HG03064 (cell line): ENCODE measurements around the gene DUOX2.
"Not testable (repeated sequence)": the region's sequence is repeated elsewhere in the genome, so short reads cannot be mapped to it uniquely, and the experiment has no call there.

Source experiments
- ATAC-seq: cut with Tn5 transposase; IDR thresholded peaks from one replicate; pipeline ENCODE4 v1.9.1; 2021; ENCODE audit warnings: low read depth; ENCODE audit not compliant: unreplicated experiment

Gene DUOX2

DNA sequence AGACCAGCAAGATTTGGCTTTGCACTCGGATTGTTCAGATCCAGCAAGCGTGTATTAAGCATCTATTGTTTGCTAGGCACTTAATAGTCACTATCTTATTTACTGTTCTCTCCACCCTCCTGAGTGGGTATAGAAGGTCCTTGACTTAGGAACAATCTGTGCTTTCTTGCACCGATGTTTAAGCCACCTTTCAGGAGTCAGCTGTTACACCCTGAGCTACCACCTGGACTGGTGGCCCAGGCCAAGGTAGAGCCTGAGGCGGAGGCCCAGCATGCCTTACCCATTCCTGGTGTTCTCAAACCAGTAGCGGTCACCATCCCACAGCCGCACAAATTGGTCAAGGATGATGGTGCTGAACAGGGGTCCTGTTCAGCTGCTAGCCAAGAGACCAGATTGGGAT lies 25.8 kb upstream of the DUOX2 start:
- no peak for ATAC-seq

DNA sequence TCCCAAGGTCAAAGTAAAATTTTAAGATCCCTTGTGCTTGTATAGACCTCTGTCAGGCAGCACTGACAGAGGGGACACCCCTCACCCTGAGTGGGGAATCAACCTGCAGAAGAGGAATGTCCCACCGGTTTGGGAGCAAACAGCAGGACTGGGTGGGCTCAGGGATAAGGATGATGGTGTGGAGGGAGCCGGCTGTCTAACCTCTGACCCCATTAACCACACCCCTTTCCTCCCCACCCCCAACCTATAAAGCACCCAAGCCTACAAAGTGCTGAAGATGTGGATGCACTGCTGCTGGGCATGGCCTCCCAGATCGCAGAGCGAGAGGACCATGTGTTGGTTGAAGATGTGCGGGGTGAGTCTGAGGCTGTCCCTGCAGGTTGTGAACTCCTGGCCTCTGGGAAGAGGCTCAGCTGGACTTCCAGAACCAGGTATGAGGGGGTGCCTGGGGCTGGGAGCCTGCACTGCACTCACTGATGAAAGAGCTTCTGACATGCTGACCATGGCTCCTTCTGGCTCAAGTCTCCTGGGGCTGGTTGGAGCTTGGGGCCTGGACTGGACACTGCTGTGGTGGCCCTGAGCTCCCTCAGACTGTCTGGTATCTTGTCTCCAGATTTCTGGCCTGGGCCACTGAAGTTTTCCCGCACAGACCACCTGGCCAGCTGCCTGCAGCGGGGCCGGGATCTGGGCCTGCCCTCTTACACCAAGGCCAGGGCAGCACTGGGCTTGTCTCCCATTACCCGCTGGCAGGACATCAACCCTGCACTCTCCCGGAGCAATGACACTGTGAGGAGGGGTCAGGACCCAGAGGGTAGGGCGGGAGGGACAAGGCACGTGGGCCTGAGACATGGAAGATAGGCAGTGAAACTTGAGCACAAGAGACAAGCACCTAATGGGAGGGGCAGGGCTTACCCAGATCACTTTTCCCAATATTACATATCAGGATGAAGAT lies 25.1 kb upstream of the DUOX2 start:
- no peak for ATAC-seq

DNA sequence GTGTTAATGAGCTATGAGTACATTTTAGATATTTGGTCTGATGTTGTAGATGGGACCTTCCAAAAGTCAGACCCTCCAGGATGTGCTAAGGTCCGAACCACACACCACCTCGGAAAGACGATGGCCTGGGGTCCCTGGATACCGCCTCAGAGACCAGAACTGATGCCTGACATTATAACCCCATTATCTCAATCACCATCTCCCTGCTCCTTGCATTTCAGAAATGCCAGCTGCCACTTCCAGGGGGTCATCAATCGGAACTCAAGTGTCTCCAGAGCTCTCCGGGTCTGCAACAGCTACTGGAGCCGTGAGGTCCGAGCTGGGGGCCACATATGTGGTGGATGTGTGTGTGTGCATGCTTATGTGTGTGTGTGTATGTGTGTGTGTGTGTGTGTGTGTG lies 23.7 kb upstream of the DUOX2 start:
- no peak for ATAC-seq

DNA sequence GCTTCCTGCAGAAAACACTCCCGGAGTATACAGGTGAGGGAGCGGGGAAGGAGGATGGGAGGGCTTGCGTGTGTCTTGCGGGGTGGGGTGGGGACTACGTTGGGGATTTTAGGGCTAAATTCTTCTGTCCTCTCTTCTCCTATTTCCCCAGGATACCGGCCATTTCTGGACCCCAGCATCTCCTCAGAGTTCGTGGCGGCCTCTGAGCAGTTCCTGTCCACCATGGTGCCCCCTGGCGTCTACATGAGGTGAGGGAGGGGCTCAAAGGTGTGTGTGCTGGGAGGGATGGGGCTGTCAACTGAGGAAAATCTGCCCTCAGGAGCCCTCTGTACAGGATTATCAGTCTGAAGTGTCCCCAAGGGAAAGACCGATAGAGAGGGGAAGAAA lies 22.4 kb upstream of the DUOX2 start:
- ATAC-seq = no peak

DNA sequence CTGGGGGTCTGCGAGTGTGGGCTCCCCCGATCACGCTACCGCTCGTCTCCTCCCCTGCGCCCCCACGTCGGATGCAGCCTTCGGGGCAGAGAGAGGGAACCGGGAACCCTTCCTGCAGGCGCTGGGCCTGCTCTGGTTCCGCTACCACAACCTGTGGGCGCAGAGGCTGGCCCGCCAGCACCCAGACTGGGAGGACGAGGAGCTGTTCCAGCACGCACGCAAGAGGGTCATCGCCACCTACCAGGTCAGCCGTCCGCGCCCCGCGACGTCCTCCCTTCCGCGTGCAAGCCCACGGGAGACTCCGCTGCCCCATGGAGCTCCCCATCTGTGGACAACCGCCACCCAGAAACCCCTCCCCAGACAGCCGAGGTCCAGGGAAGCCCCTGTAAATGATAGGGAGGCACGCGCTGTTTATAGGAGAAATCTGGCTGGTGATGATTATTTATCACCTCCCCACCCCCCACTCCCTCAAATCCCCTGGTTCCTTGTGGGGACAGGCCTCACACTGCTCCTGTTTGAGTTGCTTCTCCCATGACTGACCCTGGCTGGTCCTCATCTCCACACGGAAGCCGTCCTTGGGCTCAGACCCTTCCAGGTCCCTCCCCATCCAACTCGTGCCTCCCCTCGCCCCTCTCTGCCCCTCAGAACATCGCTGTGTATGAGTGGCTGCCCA lies 21.9 kb upstream of the DUOX2 start:
- ATAC-seq = not testable (repeated sequence)

DNA sequence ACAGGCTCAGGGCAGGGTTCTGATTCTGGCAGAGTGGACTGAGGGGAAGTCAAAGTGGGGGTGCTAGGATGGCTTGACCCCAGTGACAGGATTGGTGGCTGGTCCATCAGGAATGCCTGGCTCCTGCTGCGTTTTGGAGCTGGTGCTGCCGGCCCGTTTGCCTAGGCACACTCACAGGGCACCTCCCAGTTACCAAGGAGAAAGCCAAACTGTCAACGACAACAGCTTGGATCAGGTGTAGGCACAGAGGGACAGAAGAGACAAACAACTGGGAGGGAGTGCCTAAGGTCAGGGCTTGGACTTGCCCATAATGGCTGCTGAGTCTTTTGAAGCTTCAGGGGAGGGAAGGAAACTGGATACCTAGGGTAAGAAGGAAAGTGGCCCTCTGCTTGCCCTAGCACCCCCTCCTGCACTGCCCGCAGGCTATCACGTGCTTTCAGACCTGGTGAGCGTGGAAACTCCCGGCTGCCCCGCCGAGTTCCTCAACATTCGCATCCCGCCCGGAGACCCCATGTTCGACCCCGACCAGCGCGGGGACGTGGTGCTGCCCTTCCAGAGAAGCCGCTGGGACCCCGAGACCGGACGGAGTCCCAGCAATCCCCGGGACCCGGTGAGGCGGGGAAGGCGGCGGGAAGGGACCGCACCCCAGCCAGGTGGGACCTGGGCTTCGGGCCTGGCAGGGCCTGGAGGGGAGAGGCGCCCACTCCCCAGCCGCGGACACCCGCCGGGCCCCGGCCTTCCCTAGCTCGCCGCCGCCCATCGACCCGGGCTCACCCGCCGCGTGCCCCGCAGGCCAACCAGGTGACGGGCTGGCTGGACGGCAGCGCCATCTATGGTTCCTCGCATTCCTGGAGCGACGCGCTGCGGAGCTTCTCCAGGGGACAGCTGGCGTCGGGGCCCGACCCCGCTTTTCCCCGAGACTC lies 21.0 kb upstream of the DUOX2 start:
- ATAC-seq = no peak

DNA sequence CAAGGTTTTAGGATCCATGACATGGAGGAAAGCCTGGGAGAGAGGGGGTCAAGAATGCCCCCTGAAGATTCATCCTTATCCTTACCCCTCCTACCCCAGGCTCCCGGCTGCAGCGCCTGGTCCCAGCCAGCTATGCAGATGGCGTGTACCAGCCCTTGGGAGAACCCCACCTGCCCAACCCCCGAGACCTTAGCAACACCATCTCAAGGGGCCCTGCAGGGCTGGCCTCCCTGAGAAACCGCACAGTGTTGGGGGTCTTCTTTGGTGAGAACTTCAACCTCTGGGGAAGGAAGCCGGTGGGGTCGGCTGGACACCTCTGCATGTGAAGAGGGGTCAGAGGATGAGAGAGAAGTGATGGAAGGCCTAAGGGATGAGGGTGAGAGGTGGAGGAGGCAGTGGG lies 20.1 kb upstream of the DUOX2 start:
- ATAC-seq = no peak

DNA sequence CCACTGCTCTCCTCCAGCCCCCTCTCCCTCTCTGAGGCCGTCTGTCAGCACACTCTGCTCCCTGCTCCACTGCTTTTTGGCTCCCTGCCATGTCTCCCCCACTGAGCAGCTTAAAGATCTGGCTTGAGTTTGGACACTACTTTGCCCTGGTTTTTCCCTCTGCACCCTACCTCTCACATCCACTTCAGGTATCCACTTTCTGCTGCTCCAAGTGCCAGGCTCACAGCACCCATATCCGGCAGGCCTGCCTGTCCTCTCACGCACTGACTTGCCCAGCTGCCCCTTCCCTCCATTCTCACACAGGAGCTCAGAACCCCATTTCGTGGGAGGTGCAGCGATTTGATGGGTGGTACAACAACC lies 19.6 kb upstream of the DUOX2 start:
- ATAC-seq = no peak

DNA sequence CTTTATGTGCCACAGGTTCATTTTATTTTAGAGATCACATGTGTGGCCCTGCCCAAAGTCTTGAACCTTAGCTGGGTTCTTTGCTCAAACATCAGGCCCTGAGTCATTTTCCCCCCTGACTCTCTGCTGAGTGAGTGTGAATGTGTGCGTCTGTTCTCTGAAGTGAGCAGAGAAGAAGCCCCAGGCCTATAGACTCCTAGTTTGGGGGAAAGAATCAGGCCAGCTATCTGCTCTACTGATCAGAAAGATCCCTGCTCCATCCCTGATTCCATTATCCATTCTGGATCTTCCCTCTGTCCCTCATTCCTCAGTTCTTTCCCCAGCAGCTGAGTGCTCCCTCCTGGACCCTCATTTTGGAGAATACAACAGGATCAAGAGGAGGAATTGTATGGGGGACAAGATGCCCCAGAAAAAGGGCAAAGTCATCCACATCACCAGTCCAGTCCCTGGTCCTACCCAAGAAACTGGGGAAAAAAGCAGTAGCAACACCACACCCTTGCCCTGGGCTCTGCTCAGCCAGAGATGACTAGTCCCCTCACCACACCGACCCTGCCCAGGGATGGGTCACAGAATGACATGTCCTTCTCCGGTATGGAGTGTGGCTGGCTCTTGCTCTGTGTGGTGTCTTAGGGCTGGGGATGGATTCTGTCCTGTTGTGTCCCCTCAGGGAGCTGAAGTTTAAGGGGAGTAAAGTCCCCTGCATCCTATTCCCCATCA lies 19.0 kb upstream of the DUOX2 start:
- ATAC-seq = no peak

DNA sequence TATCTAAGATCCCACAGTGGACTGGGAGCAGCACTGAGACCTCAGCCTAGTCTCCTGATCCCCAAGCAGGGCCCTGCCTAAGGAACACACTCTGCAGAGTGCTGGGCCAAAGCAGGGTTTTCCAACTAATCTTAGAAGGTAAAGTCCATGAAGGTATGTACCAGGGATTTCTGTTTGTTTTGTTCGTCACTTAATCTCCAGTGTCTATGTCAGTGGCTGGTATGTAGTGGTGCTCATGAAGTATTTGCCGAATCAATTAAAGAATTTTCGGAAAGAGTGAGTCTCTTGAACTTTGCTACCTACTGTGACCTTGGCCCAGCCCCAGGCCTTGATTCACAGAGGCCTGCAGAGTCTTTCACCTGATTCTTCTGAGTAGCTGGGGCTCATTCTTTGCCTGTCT lies 17.5 kb upstream of the DUOX2 start:
- ATAC-seq = no peak

DNA sequence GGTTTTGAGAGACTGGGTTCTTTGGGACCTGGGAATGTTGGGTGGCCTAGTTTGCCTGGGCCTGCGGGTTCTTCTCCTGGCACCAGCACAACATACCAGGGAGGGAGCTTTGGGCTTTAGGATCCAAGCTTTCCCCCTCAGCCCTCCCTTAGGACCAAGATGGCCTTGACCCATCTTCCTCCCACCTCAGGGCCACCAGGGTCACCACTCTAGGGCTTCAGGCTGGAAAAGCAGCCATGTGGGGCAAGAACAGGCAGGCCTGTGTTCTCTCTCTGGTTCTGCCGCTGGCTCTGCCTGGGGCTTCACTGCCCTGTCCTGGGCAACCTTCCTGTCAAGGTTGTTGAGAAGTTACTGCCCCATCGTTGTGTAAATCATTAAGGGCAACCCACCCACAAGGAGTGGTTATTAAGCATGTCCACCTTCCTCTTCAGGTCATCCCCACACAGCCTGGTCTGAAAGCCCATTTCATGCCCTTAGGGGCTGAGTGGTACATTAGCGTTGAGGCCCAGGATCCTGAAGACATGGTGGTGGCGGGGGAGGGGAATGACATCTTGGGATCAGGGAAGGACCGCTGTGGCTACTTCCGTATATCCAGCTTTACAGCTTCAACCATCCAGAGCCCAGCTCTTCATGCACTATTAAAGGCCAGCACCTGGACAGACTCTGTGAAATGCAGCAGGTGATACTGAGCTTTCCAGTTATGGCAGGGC lies 16.5 kb upstream of the DUOX2 start:
- ATAC-seq = no peak

DNA sequence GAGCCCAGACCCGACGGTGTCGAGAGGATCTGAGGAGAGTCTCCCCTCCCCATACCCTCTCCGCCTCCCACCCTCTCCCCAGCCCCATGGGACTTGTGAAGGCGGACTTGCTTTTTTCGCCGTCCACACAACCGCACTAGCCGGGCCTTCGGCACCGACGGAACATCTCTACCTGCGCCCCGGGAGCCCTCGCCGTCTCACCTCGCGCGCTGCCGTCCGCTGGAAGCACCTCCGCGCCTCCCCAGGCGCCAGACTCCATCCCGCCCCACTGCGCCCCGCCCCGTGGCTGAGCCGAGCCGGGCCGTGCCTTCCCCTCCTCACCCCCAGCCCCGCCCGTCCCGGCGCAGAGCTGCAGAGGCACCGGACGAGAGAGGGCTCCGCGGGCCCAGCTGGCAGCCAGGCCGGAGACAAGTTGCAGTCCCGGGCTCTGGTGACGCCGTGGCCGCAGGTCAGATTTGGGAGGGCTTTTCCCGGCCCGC lies 15.7 kb upstream of the DUOX2 start, which contains the start of the genes DUOX1 and DUOXA1:
Gene DUOX1 (plus strand): TSS at position 344 of the 479 bp plus-strand sequence. CDS start 1,973 bp downstream, outside the sequence.
Gene DUOXA1 (minus strand): TSS at position 229 of the 479 bp plus-strand sequence. CDS start 6,865 bp downstream, outside the sequence.
- ATAC-seq = no peak

DNA sequence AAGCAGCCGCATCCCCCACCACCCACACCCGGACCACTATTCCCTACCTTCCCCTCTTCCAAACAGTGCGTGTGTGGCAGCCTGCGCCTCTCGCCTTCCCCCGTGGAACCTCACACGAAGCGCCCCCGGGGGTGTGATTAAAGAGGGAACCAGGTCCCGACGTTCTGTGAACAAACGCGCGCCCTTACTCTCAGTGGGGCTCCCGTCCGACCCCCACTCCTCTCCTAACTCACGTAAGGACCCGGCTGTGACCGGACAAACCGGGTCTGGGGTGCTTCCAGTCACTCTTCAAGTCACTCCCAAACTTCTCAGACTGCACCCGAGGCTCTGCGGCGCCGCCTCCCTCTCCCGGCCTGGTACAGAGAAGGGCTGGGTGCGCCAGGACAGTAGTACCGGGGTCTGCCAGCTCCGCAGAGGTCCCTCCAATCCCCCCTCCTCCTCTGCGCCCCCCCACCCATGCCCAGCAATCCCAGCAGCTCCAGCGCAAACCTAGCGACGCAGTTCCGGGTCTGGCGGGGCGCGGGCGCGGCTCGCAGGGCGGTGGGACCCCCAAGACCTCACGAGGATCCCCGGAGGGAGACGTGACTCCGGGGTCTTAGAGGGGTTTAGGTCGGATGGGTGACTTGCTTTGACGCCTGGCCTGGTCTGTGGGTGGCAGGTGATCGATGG lies 15.1 kb upstream of the DUOX2 start:
- ATAC-seq = no peak

DNA sequence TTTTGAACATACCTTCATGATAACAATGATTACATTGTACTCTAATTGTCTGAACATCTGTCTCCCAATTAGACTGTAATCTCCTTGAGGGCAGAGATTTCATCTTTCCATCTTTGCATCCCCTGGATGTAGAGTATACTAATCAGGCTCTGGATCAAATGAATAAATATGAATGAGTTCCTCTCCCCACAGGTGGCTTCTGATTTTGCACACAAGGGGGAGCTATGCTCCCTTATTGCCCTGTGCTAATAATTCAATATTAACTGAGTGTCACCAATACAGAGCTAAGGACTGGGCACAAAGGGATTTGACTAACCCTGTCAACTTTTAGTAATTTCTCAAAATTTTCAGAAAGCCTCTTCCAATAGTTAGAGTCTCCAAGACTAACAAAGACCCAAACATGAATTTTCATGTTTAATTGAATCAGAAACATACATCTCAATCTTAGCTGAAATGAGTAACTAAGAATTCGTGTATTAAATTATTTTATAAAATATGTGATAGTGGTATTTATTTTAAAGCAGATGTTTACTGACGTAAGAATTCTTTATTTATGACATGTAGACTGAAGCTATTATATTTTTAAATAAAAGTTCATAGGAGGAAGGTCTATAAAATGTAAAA lies 12.7 kb upstream of the DUOX2 start:
- ATAC-seq = no peak

DNA sequence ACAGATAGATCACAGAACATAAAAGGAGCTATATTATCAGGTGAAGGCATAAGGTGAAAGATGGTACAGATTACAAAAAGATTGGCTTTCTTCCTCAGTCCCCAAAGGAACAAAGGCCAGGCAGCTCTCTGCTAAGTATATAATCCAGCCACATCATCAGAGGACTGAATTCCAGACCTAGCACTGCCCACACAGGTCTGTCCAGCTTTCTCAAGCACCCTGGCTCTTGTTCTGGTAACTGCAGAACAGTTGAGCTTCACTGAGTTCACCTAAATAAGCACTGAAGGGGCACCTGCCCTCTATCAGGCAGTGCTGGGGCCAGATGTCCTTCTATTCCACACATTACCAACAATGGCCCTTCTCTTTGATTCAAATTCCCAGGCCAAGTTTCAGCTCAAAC lies 9.4 kb upstream of the DUOX2 start:
- ATAC-seq = no peak

DNA sequence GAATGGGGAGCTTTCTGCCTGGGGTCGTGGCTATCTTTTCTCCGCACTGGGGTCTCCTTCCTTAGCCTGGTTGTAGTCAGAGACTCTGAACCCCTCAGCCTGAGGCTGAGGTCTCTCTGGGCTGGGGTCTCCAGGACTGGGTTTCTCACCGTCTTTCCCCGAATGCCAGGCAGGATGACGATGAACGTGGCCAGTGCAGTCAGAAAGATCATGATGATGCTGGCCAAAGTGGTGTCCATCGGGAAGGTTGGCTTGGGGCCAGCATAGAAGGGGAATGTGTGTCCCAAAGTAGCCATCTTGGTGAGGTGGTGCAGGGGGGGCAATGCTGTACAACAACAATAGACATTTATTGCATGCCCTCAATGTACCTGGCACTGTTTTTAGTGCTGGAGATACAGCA lies 8.7 kb upstream of the DUOX2 start:
- ATAC-seq = no peak

DNA sequence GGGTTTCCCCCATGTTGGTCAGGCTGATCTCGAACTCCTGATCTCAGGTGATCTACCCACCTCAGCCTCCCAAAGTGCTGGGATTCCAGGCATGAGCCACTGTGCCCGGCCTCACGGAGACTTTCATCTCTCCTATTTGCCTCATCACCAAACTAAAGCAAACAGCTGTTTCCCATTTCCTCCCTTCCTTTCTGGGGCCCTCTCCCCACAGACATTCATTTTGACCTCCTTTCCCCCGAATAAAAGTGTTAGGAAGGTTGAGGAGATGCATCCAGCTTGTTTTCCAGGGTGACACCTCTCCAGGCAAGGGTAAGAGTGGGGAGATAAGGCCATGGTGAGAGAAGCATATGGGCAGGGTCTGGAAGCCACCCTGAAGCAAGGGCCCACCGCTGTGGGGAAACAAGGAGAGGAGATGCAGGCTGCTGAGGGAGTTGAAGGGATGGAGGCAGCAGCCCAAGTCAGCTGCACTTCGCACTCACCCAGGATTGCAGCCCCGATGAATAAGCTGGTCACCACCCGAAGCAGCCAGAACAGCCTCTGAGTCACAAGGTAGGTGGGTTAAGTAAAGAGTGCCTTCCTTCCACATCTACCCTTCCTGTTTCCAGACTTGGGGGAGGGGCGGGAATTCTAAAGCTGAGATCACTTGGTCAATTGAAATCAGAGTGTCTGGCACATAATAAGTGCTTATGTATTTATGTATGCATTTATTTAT lies 7.9 kb upstream of the DUOX2 start:
- ATAC-seq = no peak

DNA sequence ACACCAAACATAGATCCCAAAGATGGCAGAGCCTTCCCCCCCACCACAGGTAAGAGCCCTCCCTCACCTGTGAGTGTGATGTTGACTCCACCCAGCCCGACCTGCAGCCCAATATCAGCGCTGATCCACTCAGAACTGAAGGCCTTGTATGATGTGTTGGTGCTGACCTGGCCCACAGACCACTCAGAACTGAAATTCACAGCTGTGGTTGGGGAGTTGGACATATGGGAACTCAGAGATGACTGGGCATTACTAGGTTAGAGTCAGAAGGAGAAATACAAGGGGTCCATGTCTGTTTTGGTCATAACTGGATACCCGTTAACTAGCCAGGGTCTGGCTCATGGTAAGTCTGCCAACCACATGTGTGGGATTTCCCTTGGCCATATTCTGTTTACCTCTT lies 7.0 kb upstream of the DUOX2 start:
- ATAC-seq = no peak
